Mucosa of rectum (tissue), 2 donors: ENCODE results near the gene PABPN1.
A peak's percentile ranks its signal among the peaks of the same experiment; 100 is the strongest.
"Not testable (repeated sequence)": the region's sequence is repeated elsewhere in the genome, so short reads cannot be mapped to it uniquely, and the experiment has no call there.

ENCODE experiments used
- H3K27ac ChIP-seq, 2 donors: one replicate each; pipeline ENCODE4 v1.7.0; 2013; ENCODE audit warnings: inconsistent platforms in 2 of 2, low read depth in 2 of 2, low read length in 2 of 2
- H3K27me3 ChIP-seq, 2 donors: one replicate each; pipeline ENCODE4 v1.7.0; 2013; ENCODE audit warnings: low read length in 2 of 2; ENCODE audit not compliant: control insufficient read depth in 2 of 2, insufficient read depth in 2 of 2
- H3K36me3 ChIP-seq, 2 donors: one replicate each; pipeline ENCODE4 v1.7.0; 2013; ENCODE audit warnings: low read length in 2 of 2; ENCODE audit not compliant: control insufficient read depth in 2 of 2, insufficient read depth in 2 of 2
- H3K4me1 ChIP-seq, 2 donors: one replicate each; pipeline ENCODE4 v1.7.0; 2013; ENCODE audit warnings: low read length in 2 of 2, mild to moderate bottlenecking in 1 of 2; ENCODE audit not compliant: control insufficient read depth in 2 of 2, insufficient read depth in 2 of 2
- H3K4me3 ChIP-seq, 2 donors: one replicate each; pipeline ENCODE4 v1.7.0; 2013; ENCODE audit warnings: low read length in 2 of 2
- H3K9ac ChIP-seq, 2 donors: one replicate each; pipeline ENCODE4 v1.7.0; 2013; ENCODE audit warnings: low read length in 2 of 2, low read depth in 1 of 2, mild to moderate bottlenecking in 1 of 2
- H3K9me3 ChIP-seq, 2 donors: one replicate each; pipeline ENCODE4 v1.7.0; 2013; ENCODE audit warnings: low read length in 2 of 2; ENCODE audit not compliant: control insufficient read depth in 2 of 2
- donor health status: healthy.
- donor health status: Normal muscosa, but diverticular disease.

Gene PABPN1

DNA sequence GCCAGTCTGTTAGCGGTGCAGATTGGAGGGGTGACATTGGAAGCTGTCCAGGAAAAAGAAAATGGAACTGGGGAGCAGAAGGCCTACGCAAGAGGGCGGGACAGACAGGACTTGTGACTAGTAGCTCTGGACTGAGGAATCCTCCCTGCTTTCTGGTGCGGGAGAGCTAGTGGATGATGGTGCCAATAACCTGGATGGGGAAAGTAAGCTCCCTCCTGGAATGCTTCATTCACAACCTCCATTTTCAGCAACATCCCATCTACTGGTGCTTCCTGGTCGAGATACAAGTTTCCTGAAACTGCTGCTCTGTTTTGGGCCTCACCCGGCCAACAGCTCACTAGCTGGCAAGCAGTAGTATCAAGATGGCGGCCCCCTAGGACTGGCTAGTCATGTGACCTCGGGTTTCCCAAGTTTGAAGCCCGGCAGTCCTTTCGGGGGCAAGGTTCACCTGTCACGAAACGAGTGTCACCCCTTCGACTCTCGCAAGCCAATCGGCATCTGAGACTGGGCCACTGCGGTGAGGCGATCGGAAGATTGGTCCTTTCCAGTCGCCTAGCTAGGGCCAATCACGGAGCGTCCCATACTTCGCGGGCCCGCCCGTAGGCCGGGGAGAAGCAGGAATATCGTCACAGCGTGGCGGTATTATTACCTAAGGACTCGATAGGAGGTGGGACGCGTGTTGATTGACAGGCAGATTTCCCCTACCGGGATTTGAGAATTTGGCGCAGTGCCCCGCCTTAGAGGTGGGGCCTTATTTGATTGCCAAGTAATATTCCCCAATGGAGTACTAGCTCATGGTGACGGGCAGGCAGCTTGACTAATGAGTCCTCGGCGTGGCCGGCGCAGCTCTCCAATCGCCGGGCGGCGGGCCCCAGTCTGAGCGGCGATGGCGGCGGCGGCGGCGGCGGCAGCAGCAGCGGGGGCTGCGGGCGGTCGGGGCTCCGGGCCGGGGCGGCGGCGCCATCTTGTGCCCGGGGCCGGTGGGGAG lies at the start of gene PABPN1:
PABPN1 (plus strand) TSS at position 874 of the 988 bp plus-strand sequence; CDS start at position 887, 13 bp downstream.
- Histone ChIP-seq H3K27ac (peak within 1 kb of the TSS; percentile 88 to 92), H3K9me3 (no peaks in the 10 kb centered on the region), H3K9ac (peak within 1 kb of the TSS; percentile 89 to 91), H3K4me1 (peaks cover 13 to 16% of the 10 kb centered on the region in 2 donors), H3K36me3 (peaks cover 16 to 24% of the 10 kb centered on the region in 2 donors), H3K27me3 (no peaks in the 10 kb centered on the region), H3K4me3 (peak within 1 kb of the TSS; percentile 93 to 94)

DNA sequence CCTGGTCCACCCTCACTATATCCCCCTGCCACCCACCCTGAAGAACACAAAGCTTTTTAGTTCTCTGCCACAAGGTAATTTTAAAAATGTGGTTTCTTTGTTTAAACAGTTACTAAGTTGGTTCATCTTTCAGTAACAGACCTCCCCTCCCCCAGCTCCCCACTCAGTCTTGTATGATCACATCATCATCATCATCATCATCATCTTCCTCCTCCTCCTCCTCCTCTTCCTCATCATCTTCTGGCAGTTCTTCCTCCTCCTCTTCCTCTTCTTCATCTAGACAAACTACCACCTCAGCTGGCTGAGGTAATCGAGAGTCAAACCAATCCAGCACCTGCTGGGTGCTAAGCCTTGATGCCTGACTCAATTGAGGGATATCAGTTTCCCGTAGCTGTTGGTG lies 45.8 kb upstream of the PABPN1 start:
- Histone ChIP-seq H3K36me3 (peaks cover 0 to 10% of the 10 kb centered on the region in 2 donors), H3K9ac (no peak overlapping the region), H3K27ac (no peak overlapping the region), H3K4me1 (no peaks in the 10 kb centered on the region), H3K27me3 (no peaks in the 10 kb centered on the region), H3K4me3 (no peak overlapping the region), H3K9me3 (no peaks in the 10 kb centered on the region)

DNA sequence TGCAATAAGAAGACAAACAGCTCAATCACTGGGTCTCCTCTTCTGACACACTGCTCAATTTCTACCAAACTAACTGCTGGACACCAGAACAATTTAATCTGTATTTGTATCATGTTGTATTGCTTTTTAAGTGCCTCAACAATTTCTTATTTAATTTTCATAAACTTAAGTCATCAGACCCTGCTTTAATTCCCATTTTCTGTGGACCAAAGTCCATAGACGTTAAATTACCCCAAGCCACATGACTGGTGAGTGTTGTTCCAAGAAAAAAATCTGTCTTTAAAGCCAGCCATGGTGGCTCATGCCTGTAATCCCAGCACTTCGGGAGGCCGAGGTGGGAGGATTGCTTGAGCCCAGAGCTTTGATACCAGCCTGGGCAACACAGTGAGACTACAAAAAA lies 44.1 kb upstream of the PABPN1 start:
- Histone ChIP-seq H3K4me3 (no peak overlapping the region), H3K36me3 (peaks cover 0 to 10% of the 10 kb centered on the region in 2 donors), H3K4me1 (no peaks in the 10 kb centered on the region), H3K27me3 (no peaks in the 10 kb centered on the region), H3K27ac (no peak overlapping the region), H3K9me3 (no peaks in the 10 kb centered on the region), H3K9ac (no peak overlapping the region)

GRCh38 chr14:23277928-23278327 lies 43.3 kb upstream of the PABPN1 start:
- not testable (repeated sequence) for H3K27ac ChIP-seq, H3K9ac ChIP-seq, H3K9me3 ChIP-seq, H3K27me3 ChIP-seq, H3K4me3 ChIP-seq, H3K4me1 ChIP-seq
- H3K36me3 ChIP-seq, result peaks cover 0 to 10% of the 10 kb centered on the region in 2 donors

GRCh38 chr14:23281247-23281646 lies 40.0 kb upstream of the PABPN1 start:
- Histone ChIP-seq H3K9ac (no peak overlapping the region), H3K27me3 (no peaks in the 10 kb centered on the region), H3K4me1 (peaks cover 3 to 9% of the 10 kb centered on the region in 2 donors), H3K4me3 (no peak overlapping the region), H3K27ac (no peak overlapping the region), H3K9me3 (no peaks in the 10 kb centered on the region), H3K36me3 (peaks cover 0 to 3% of the 10 kb centered on the region in 2 donors)

GRCh38 chr14:23284654-23285529 lies 36.4 kb upstream of the PABPN1 start:
- peak overlapping the region; percentile 76 to 94 for H3K4me3 ChIP-seq
- H3K27ac ChIP-seq, result peak overlapping the region; percentile 86 to 96
- H3K36me3 ChIP-seq, result no peaks in the 10 kb centered on the region
- H3K27me3 ChIP-seq, result no peaks in the 10 kb centered on the region
- H3K9ac ChIP-seq, result peak overlapping the region; percentile 85 to 92
- no peaks in the 10 kb centered on the region for H3K9me3 ChIP-seq
- peaks cover 10 to 17% of the 10 kb centered on the region in 2 donors for H3K4me1 ChIP-seq

DNA sequence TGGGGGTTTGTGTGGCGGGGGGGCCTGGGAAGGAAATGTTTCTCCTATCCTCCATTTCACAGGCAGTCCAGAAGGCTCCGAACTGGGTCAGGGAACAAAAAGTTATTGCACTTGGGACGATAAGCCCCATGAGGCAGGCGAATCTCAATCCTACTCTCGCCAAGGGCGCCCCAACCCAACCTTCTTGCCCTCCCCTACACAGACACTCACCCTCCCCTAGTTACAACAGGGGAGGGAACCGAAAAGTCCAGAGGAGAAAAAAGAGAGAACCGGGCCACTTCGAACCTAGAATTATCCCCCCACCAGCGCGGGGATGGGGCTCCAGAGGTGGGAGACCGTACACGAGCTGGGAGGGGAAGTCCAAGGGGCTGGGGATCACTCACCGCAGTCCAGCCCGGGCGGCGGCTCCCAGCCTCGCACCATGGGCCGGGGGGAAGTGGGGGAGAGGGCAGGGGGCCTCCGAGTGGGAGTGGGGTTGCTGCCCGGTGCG lies 35.7 kb upstream of the PABPN1 start:
- Histone ChIP-seq H3K27ac (peak overlapping the region; percentile 86 to 96), H3K4me3 (peak overlapping the region; percentile 76 to 94), H3K36me3 (no peaks in the 10 kb centered on the region)

DNA sequence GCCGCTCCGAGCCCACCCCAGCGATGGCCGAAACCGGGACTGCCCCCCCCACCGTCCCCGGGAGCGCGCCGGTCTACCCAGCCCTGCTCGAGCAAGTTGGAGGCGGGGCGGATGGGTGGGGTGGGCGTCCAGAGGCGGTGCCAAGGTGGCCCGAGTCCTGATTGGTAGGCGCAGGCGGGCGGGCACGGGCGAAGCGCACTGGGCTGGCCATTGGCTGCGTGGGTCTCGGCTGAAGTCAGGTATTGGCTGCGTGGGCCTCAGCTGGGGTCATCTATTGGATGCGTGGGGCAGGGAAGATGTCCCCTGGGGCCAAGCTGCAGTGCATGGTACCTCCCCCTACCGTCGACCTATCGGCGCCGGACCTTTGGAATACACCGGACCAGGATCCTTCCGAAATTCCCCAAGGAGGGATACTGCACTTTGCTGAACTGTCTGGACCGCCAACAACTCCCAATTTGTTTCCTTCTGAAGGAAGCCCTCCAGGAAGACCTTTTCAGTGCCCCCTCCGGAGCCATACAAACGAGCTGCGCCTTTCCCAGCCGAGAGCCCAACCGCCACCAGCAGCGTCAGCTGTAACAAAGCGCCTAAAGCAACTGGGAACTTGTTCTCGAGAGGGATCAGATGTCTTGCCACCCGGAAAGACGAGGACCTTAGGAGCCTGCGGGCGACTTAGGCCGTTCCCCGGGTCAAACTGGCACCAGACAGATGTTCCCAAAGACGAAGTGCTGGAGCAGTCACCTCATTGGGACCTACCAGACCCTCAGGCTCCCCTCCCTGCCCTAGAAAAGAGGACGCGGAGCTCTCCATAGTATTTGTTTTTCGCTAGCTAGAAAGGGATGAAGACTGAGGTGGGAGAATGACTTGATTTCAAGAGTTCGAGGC lies 35.0 kb upstream of the PABPN1 start, which contains the start of gene HOMEZ:
HOMEZ (minus strand) TSS at position 113 of the 882 bp plus-strand sequence. CDS start 180 bp downstream, outside the sequence.
- Histone ChIP-seq H3K36me3 (no peaks in the 10 kb centered on the region), H3K9me3 (no peaks in the 10 kb centered on the region), H3K27ac (peak within 1 kb of the TSS; percentile 90 to 96), H3K9ac (peak within 1 kb of the TSS; percentile 85 to 94), H3K4me3 (peak within 1 kb of the TSS; percentile 76 to 94), H3K4me1 (peaks cover 10 to 17% of the 10 kb centered on the region in 2 donors), H3K27me3 (no peaks in the 10 kb centered on the region)

More for the DNA sequence above, 35.7 kb upstream of the PABPN1 start:
- Histone ChIP-seq H3K9ac (peak overlapping the region; percentile 85 to 92), H3K9me3 (no peaks in the 10 kb centered on the region), H3K27me3 (no peaks in the 10 kb centered on the region), H3K4me1 (peaks cover 10 to 17% of the 10 kb centered on the region in 2 donors)

GRCh38 chr14:23286902-23287479 lies 34.3 kb upstream of the PABPN1 start:
- Histone ChIP-seq H3K9me3 (no peaks in the 10 kb centered on the region), H3K27me3 (no peaks in the 10 kb centered on the region), H3K36me3 (no peaks in the 10 kb centered on the region), H3K4me3 (peak overlapping the region; percentile 76 to 91), H3K4me1 (peaks cover 10 to 17% of the 10 kb centered on the region in 2 donors), H3K27ac (peak overlapping the region; percentile 90 to 96), H3K9ac (peak overlapping the region; percentile 85 to 94)
